WTC11 (cell line): ENCODE measurements around the gene DNLZ. TPM values are rescaled to one million over a fixed set of nuclear protein-coding genes. Genes with fewer than 3 reads are reported as not detected.

ENCODE experiments used
- CREB1 ChIP-seq: sonication (generic); formaldehyde crosslinking; IDR thresholded peaks from 2 replicates; pipeline ENCODE4 v1.8.0; 2023; ENCODE audit warnings: mild to moderate bottlenecking, missing genetic modification reagents
- CREM ChIP-seq: sonication (generic); formaldehyde crosslinking; IDR thresholded peaks from 2 replicates; pipeline ENCODE4 v1.8.1; 2022; ENCODE audit warnings: mild to moderate bottlenecking, missing genetic modification reagents, moderate library complexity
- ESRRA ChIP-seq: sonication (generic); formaldehyde crosslinking; IDR thresholded peaks from 2 replicates; pipeline ENCODE4 v1.8.1; 2022; ENCODE audit warnings: mild to moderate bottlenecking, missing genetic modification reagents, borderline replicate concordance
- ETV6 ChIP-seq: sonication (generic); formaldehyde crosslinking; IDR thresholded peaks from 2 replicates; pipeline ENCODE4 v1.8.1; 2022; ENCODE audit warnings: mild to moderate bottlenecking, missing genetic modification reagents
- FOXK1 ChIP-seq: sonication (generic); formaldehyde crosslinking; IDR thresholded peaks from 2 replicates; pipeline ENCODE4 v1.8.0; 2022; ENCODE audit warnings: mild to moderate bottlenecking, moderate library complexity, missing genetic modification reagents
- GABPB1 ChIP-seq: sonication (generic); formaldehyde crosslinking; IDR thresholded peaks from 2 replicates; pipeline ENCODE4 v1.8.1; 2023; ENCODE audit warnings: mild to moderate bottlenecking, missing genetic modification reagents
- GRHL2 ChIP-seq: fragments of 250-450 bp; sonication (Bioruptor Pico); IDR thresholded peaks from 2 replicates; pipeline ENCODE4 v1.8.0; 2022; ENCODE audit warnings: mild to moderate bottlenecking, moderate library complexity; ENCODE audit not compliant: insufficient replicate concordance, severe bottlenecking
- HMGA2 ChIP-seq: fragments of 250-450 bp; sonication (Bioruptor Pico); IDR thresholded peaks from 2 replicates; pipeline ENCODE4 v1.4.0; 2021; ENCODE audit warnings: mild to moderate bottlenecking, moderate library complexity
- JAZF1 ChIP-seq: fragments of 250-450 bp; sonication (Bioruptor Pico); IDR thresholded peaks from 2 replicates; pipeline ENCODE4 v1.9.0; 2021; ENCODE audit warnings: moderate library complexity, mild to moderate bottlenecking, inconsistent platforms
- JUN ChIP-seq: sonication (generic); formaldehyde crosslinking; IDR thresholded peaks from 2 replicates; pipeline ENCODE4 v1.8.0; 2023; ENCODE audit warnings: mild to moderate bottlenecking, missing genetic modification reagents
- KAT7 ChIP-seq: sonication (generic); formaldehyde crosslinking; IDR thresholded peaks from 2 replicates; pipeline ENCODE4 v1.8.1; 2023; ENCODE audit warnings: missing genetic modification reagents, mild to moderate bottlenecking, borderline replicate concordance
- NFYB ChIP-seq: sonication (generic); formaldehyde crosslinking; conservative IDR thresholded peaks from 2 replicates; pipeline ENCODE4 v1.8.0; 2022; ENCODE audit warnings: low read depth, missing genetic modification reagents
- SMAD3 ChIP-seq: sonication (generic); formaldehyde crosslinking; IDR thresholded peaks from 2 replicates; pipeline ENCODE4 v1.8.0; 2022; ENCODE audit warnings: missing genetic modification reagents, mild to moderate bottlenecking, borderline replicate concordance
- SOX15 ChIP-seq: fragments of 250-450 bp; sonication (Bioruptor Pico); IDR thresholded peaks from 2 replicates; pipeline ENCODE4 v1.9.0; 2021; ENCODE audit warnings: mild to moderate bottlenecking
- TEAD4 ChIP-seq: sonication (generic); formaldehyde crosslinking; IDR thresholded peaks from 2 replicates; pipeline ENCODE4 v1.8.0; 2022; ENCODE audit warnings: mild to moderate bottlenecking, missing genetic modification reagents
- ZNF121 ChIP-seq: sonication (generic); formaldehyde crosslinking; IDR thresholded peaks from 2 replicates; pipeline ENCODE4 v1.8.0; 2023; ENCODE audit warnings: missing genetic modification reagents
- ZNF138 ChIP-seq: sonication (generic); formaldehyde crosslinking; conservative IDR thresholded peaks from 2 replicates; pipeline ENCODE4 v1.8.1; 2022; ENCODE audit warnings: mild to moderate bottlenecking, moderate library complexity, missing genetic modification reagents
- ZNF219 ChIP-seq: sonication (generic); formaldehyde crosslinking; IDR thresholded peaks from 2 replicates; pipeline ENCODE4 v1.8.0; 2023; ENCODE audit warnings: missing genetic modification reagents, mild to moderate bottlenecking, borderline replicate concordance
- ZNF317 ChIP-seq: sonication (generic); formaldehyde crosslinking; IDR thresholded peaks from 2 replicates; pipeline ENCODE4 v1.8.1; 2023; ENCODE audit warnings: low read depth, mild to moderate bottlenecking, moderate library complexity, missing genetic modification reagents, borderline replicate concordance
- total RNA-seq: library from RNA; stranded (reverse); gene quantifications from 3 replicates; pipeline ENCODE4 v1.2.3, GENCODE V29; 2021
- TF ChIP-seq, protein P1 (sequence below): fragments of 250-450 bp; sonication (Bioruptor Pico); IDR thresholded peaks from 2 replicates; pipeline ENCODE4 v1.9.0; 2021; ENCODE audit warnings: mild to moderate bottlenecking, borderline replicate concordance
- TF ChIP-seq, protein P2 (sequence below): sonication (generic); formaldehyde crosslinking; IDR thresholded peaks from 2 replicates; pipeline ENCODE4 v1.8.1; 2023; ENCODE audit warnings: mild to moderate bottlenecking, moderate library complexity, missing genetic modification reagents
- TF ChIP-seq, protein P3 (sequence below): sonication (generic); formaldehyde crosslinking; IDR thresholded peaks from 2 replicates; pipeline ENCODE4 v1.8.0; 2022; ENCODE audit warnings: mild to moderate bottlenecking, missing genetic modification reagents
- TF ChIP-seq, protein P4 (sequence below): fragments of 250-450 bp; sonication (Bioruptor Pico); IDR thresholded peaks from 2 replicates; pipeline ENCODE4 v2.1.2; 2022; ENCODE audit warnings: mild to moderate bottlenecking, moderate library complexity
- TF ChIP-seq, protein P5 (sequence below): sonication (generic); formaldehyde crosslinking; IDR thresholded peaks from 2 replicates; pipeline ENCODE4 v1.8.1; 2023; ENCODE audit warnings: mild to moderate bottlenecking, missing genetic modification reagents, moderate library complexity
- TF ChIP-seq, protein P6 (sequence below): sonication (generic); formaldehyde crosslinking; IDR thresholded peaks from 2 replicates; pipeline ENCODE4 v1.8.1; 2022; ENCODE audit warnings: low read depth, mild to moderate bottlenecking, moderate library complexity, missing genetic modification reagents, borderline replicate concordance
- TF ChIP-seq, protein P7 (sequence below): sonication (generic); formaldehyde crosslinking; IDR thresholded peaks from 2 replicates; pipeline ENCODE4 v1.8.0; 2022; ENCODE audit warnings: missing genetic modification reagents

The DNLZ gene
- total RNA-seq, 1 experiment from 2014 or later: 17.2 TPM

DNA sequence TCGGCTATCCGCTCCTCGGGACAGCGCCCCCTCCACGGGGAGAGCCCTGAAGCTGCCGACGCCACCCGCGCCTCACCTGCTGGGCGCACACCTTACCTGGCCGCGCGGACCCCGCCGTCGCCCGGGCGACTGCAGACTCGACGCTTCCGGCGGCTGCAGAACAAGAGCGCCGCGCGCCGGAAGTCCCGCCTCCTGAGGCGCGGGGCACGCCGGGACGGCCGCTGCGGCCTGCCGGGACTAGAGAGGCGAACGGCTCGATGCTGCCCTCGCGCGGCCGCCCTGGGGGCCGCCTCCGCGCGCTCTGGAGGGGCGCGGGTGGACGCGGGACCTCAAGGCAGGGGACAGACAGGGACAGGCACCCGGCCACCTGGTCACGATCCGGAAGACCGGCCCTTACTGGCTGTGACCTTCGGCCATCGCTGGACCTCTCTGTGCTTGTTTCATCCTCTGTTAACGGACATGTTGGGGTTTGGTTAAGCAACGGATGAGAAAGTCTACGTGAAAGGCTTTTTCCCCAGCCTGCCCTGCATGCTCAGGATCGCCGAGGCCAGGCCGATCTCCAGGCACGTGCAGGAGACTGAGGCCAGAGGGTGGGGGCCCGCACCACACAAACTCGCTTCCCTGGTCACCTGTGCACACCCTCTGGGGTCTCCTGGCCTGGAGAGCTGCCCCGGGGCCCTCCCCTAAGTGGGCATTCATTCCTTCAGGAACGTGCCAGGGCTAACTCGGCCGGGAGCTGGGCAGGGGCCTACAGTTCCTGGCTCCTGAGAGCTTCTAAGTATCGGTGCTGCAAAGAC lies 36.7 kb upstream of the DNLZ start, which contains the start of gene SNAPC4 (continued):
- TF ChIP-seq HMGA2 (CRISPR knock-in tag) (no peak), ZNF219 (CRISPR knock-in tag) (no peak), NFYB (CRISPR knock-in tag) (no peak; the same call in 1 of the 2 replicates), KAT7 (CRISPR knock-in tag) (no peak), CREM (peak; percentile 80; the same call in 1 of the 2 replicates), SMAD3 (CRISPR knock-in tag) (peak; percentile 22; the same call in 1 of the 2 replicates), GRHL2 (CRISPR knock-in tag) (no peak), ETV6 (CRISPR knock-in tag) (peak; percentile 92), JAZF1 (CRISPR knock-in tag) (no peak), JUN (no peak), SOX15 (CRISPR knock-in tag) (no peak), ZNF317 (no peak), ZNF121 (CRISPR knock-in tag) (no peak), CREB1 (no peak), TEAD4 (CRISPR knock-in tag) (no peak), GABPB1 (CRISPR knock-in tag) (peak; percentile 74), FOXK1 (peak; percentile 56; the same call in 1 of the 2 replicates), ZNF138 (CRISPR knock-in tag) (no peak), ESRRA (CRISPR knock-in tag) (no peak)
- TF ChIP-seq, protein P1, sequence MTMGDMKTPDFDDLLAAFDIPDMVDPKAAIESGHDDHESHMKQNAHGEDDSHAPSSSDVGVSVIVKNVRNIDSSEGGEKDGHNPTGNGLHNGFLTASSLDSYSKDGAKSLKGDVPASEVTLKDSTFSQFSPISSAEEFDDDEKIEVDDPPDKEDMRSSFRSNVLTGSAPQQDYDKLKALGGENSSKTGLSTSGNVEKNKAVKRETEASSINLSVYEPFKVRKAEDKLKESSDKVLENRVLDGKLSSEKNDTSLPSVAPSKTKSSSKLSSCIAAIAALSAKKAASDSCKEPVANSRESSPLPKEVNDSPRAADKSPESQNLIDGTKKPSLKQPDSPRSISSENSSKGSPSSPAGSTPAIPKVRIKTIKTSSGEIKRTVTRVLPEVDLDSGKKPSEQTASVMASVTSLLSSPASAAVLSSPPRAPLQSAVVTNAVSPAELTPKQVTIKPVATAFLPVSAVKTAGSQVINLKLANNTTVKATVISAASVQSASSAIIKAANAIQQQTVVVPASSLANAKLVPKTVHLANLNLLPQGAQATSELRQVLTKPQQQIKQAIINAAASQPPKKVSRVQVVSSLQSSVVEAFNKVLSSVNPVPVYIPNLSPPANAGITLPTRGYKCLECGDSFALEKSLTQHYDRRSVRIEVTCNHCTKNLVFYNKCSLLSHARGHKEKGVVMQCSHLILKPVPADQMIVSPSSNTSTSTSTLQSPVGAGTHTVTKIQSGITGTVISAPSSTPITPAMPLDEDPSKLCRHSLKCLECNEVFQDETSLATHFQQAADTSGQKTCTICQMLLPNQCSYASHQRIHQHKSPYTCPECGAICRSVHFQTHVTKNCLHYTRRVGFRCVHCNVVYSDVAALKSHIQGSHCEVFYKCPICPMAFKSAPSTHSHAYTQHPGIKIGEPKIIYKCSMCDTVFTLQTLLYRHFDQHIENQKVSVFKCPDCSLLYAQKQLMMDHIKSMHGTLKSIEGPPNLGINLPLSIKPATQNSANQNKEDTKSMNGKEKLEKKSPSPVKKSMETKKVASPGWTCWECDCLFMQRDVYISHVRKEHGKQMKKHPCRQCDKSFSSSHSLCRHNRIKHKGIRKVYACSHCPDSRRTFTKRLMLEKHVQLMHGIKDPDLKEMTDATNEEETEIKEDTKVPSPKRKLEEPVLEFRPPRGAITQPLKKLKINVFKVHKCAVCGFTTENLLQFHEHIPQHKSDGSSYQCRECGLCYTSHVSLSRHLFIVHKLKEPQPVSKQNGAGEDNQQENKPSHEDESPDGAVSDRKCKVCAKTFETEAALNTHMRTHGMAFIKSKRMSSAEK (CRISPR knock-in tag): peak; percentile 4; the same call in 1 of the 2 replicates
- TF ChIP-seq, protein P2, sequence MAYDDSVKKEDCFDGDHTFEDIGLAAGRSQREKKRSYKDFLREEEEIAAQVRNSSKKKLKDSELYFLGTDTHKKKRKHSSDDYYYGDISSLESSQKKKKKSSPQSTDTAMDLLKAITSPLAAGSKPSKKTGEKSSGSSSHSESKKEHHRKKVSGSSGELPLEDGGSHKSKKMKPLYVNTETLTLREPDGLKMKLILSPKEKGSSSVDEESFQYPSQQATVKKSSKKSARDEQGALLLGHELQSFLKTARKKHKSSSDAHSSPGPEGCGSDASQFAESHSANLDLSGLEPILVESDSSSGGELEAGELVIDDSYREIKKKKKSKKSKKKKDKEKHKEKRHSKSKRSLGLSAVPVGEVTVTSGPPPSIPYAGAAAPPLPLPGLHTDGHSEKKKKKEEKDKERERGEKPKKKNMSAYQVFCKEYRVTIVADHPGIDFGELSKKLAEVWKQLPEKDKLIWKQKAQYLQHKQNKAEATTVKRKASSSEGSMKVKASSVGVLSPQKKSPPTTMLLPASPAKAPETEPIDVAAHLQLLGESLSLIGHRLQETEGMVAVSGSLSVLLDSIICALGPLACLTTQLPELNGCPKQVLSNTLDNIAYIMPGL (CRISPR knock-in tag): peak; percentile 64; the same call in 1 of the 2 replicates
- TF ChIP-seq, protein P3, sequence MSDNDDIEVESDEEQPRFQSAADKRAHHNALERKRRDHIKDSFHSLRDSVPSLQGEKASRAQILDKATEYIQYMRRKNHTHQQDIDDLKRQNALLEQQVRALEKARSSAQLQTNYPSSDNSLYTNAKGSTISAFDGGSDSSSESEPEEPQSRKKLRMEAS (CRISPR knock-in tag): no peak; the same call in none of the 2 replicates
- TF ChIP-seq, protein P4, sequence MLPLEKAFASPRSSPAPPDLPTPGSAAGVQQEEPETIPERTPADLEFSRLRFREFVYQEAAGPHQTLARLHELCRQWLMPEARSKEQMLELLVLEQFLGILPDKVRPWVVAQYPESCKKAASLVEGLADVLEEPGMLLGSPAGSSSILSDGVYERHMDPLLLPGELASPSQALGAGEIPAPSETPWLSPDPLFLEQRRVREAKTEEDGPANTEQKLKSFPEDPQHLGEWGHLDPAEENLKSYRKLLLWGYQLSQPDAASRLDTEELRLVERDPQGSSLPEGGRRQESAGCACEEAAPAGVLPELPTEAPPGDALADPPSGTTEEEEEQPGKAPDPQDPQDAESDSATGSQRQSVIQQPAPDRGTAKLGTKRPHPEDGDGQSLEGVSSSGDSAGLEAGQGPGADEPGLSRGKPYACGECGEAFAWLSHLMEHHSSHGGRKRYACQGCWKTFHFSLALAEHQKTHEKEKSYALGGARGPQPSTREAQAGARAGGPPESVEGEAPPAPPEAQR (CRISPR knock-in tag): no peak
- TF ChIP-seq, protein P5, sequence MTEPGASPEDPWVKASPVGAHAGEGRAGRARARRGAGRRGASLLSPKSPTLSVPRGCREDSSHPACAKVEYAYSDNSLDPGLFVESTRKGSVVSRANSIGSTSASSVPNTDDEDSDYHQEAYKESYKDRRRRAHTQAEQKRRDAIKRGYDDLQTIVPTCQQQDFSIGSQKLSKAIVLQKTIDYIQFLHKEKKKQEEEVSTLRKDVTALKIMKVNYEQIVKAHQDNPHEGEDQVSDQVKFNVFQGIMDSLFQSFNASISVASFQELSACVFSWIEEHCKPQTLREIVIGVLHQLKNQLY (CRISPR knock-in tag): no peak
- TF ChIP-seq, protein P6, sequence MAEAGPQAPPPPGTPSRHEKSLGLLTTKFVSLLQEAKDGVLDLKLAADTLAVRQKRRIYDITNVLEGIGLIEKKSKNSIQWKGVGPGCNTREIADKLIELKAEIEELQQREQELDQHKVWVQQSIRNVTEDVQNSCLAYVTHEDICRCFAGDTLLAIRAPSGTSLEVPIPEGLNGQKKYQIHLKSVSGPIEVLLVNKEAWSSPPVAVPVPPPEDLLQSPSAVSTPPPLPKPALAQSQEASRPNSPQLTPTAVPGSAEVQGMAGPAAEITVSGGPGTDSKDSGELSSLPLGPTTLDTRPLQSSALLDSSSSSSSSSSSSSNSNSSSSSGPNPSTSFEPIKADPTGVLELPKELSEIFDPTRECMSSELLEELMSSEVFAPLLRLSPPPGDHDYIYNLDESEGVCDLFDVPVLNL (CRISPR knock-in tag): no peak
- TF ChIP-seq, protein P7, sequence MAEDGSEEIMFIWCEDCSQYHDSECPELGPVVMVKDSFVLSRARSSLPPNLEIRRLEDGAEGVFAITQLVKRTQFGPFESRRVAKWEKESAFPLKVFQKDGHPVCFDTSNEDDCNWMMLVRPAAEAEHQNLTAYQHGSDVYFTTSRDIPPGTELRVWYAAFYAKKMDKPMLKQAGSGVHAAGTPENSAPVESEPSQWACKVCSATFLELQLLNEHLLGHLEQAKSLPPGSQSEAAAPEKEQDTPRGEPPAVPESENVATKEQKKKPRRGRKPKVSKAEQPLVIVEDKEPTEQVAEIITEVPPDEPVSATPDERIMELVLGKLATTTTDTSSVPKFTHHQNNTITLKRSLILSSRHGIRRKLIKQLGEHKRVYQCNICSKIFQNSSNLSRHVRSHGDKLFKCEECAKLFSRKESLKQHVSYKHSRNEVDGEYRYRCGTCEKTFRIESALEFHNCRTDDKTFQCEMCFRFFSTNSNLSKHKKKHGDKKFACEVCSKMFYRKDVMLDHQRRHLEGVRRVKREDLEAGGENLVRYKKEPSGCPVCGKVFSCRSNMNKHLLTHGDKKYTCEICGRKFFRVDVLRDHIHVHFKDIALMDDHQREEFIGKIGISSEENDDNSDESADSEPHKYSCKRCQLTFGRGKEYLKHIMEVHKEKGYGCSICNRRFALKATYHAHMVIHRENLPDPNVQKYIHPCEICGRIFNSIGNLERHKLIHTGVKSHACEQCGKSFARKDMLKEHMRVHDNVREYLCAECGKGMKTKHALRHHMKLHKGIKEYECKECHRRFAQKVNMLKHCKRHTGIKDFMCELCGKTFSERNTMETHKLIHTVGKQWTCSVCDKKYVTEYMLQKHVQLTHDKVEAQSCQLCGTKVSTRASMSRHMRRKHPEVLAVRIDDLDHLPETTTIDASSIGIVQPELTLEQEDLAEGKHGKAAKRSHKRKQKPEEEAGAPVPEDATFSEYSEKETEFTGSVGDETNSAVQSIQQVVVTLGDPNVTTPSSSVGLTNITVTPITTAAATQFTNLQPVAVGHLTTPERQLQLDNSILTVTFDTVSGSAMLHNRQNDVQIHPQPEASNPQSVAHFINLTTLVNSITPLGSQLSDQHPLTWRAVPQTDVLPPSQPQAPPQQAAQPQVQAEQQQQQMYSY (CRISPR knock-in tag): no peak
